HG03175 (cell line): ENCODE results near the gene ATP6V1C2.
"Not testable (repeated sequence)": the region's sequence is repeated elsewhere in the genome, so short reads cannot be mapped to it uniquely, and the experiment has no call there.

Experiments
- ATAC-seq: cut with Tn5 transposase; IDR thresholded peaks from one replicate; pipeline ENCODE4 v1.9.1; 2021; ENCODE audit warnings: mild to moderate bottlenecking, moderate library complexity; ENCODE audit not compliant: unreplicated experiment

The ATP6V1C2 gene

GRCh38 chr2:10783421-10783820 lies 62.0 kb downstream of the ATP6V1C2 start:
- ATAC-seq: no peak

GRCh38 chr2:10784719-10785118 lies 63.3 kb downstream of the ATP6V1C2 start:
- no peak for ATAC-seq

GRCh38 chr2:10785260-10785659 lies 63.8 kb downstream of the ATP6V1C2 start:
- ATAC-seq: no peak

- no peak for ATAC-seq
These were observed 65.0 kb downstream of the ATP6V1C2 start for GRCh38 chr2:10786240-10786982.

- ATAC-seq: no peak
These were observed 65.9 kb downstream of the ATP6V1C2 start for GRCh38 chr2:10787176-10787968.

- no peak for ATAC-seq
These were observed 67.4 kb downstream of the ATP6V1C2 start for GRCh38 chr2:10788855-10789254.

GRCh38 chr2:10790228-10790973 lies 69.0 kb downstream of the ATP6V1C2 start:
- ATAC-seq: peak; percentile 89

GRCh38 chr2:10792001-10792634 lies 70.7 kb downstream of the ATP6V1C2 start:
- ATAC-seq: no peak

GRCh38 chr2:10792660-10793400 lies 71.4 kb downstream of the ATP6V1C2 start:
- ATAC-seq: no peak

GRCh38 chr2:10793816-10794215 lies 72.4 kb downstream of the ATP6V1C2 start:
- no peak for ATAC-seq

GRCh38 chr2:10794876-10795275 lies 73.4 kb downstream of the ATP6V1C2 start:
- no peak for ATAC-seq

- ATAC-seq: no peak
These were observed 74.1 kb downstream of the ATP6V1C2 start for GRCh38 chr2:10795508-10796046.

GRCh38 chr2:10796703-10797102 lies 75.3 kb downstream of the ATP6V1C2 start:
- no peak for ATAC-seq

GRCh38 chr2:10798783-10799182 lies 77.4 kb downstream of the ATP6V1C2 start:
- no peak for ATAC-seq

GRCh38 chr2:10800163-10800562 lies 78.7 kb downstream of the ATP6V1C2 start:
- no peak for ATAC-seq

GRCh38 chr2:10802657-10803056 lies 81.2 kb downstream of the ATP6V1C2 start:
- ATAC-seq: no peak

- ATAC-seq: not testable (repeated sequence)
These were observed 84.6 kb downstream of the ATP6V1C2 start for GRCh38 chr2:10805990-10806389.

- no peak for ATAC-seq
These were observed 85.1 kb downstream of the ATP6V1C2 start for GRCh38 chr2:10806543-10806942.

- ATAC-seq: peak; percentile 32
These were observed 89.1 kb downstream of the ATP6V1C2 start for GRCh38 chr2:10810202-10811161.
